8988T (cell line): Measurements from ENCODE around the gene NFU1.
"Not testable (repeated sequence)": the region's sequence is repeated elsewhere in the genome, so short reads cannot be mapped to it uniquely, and the experiment has no call there.

Experiments used
- DNase-seq: peaks from one replicate; pipeline ENCODE4 v3.0.0; 2011

Gene NFU1

GRCh38 chr2:69386360-69386759 lies 50.9 kb downstream of the NFU1 start:
- no peak for DNase-seq

- no peak for DNase-seq
Observed at GRCh38 chr2:69385443-69386151, 51.6 kb downstream of the NFU1 start.

DNA sequence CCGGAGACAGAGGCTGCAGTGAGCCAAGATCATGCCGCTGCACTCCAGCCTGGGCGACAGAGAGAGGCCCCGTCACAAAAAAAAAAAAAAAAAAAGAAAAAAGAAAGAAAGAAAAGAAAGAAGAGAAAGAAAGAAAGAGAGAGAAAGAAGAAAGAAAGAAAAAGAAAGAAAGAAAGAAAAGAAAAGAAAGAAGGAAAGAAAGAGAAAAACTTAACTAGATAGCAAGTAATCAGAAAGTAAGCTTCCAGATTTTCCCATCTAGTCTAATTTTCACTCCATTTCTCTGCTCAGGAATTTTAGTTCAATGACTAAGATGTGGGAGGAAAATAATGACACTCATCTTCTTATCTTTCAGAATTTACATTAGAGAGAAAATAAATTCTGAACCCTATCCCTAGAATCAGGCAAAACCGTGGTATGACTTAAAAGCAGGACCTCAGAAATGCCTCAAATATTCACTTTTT lies 52.6 kb downstream of the NFU1 start:
- DNase-seq: no peak

- no peak for DNase-seq
Observed at GRCh38 chr2:69383176-69383812, 53.9 kb downstream of the NFU1 start.

DNA sequence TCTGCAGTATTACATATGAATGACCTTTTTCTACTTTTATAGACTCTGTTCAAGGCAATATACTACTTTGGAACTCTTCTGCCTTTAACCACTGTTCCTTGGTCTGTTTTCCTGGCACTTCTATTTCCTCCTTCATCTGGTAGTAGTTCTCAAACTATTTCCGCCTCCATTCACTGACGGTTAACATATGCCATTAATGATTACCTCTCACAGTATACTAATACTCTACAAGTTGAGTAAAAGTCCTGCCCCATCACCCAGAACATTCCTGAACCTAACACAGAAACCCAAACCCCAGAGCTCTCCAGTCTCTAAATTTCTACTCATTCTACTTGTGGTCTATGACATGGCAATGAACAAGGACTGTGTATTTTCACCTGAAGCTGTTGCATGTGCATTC lies 54.7 kb downstream of the NFU1 start:
- DNase-seq: no peak

GRCh38 chr2:69381337-69381737 lies 55.9 kb downstream of the NFU1 start:
- no peak for DNase-seq

DNA sequence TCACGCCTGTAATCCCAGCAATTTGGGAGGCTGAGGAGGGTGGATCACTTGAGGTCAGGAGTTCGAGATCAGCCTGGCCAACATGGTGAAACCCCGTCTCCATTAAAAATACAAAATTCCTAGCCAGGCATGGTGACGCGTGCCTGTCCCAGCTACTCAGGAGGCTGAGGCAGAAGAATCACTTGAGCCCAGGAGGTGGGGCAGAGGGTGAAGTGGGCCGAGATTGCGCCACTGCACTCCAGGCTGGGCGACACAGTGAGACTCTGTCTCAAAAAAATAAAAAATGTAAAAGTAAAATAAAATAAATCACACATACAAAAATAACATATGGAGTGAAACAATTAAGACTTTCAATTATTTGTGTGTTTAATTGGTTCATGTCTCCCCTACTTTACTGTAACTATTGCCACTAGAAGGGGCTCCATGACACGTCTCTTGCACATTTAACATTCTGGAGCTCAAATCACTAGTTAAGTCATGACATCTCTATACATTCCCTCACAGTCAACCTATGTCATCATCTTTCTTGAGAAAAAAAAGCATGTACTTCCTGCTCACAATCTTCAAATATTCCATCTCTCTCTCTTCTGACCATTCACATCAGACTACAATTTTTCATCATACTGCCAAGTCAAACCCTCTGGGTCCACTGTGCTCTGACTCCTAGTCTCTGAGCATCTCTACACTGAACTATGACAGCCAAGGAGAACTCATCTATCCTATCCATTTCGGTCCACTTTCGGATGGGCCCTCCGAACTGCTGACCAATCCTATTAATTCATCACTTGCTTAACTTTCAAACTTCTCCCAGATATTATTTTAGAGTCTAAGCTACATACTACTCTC lies 56.9 kb downstream of the NFU1 start:
- DNase-seq: no peak

DNA sequence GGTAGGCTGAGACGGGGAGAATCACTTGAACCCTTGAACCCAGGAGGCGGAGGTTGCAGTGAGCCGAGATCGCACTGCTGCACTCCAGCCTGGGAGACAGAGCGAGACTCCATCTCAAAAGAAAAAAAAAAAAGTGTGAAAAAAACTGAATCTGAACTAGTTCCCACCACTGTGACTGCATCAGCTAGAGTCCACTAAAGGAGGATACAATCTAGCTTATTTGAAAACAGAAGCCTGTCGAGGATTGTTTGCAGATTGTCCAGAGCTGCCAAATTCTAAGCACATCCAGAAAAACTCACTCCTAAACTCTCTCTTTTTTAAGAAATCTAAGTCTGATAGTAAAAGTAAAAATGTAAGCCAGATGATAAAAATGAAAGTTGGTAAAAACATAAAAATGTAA lies 60.8 kb downstream of the NFU1 start:
- no peak for DNase-seq

DNA sequence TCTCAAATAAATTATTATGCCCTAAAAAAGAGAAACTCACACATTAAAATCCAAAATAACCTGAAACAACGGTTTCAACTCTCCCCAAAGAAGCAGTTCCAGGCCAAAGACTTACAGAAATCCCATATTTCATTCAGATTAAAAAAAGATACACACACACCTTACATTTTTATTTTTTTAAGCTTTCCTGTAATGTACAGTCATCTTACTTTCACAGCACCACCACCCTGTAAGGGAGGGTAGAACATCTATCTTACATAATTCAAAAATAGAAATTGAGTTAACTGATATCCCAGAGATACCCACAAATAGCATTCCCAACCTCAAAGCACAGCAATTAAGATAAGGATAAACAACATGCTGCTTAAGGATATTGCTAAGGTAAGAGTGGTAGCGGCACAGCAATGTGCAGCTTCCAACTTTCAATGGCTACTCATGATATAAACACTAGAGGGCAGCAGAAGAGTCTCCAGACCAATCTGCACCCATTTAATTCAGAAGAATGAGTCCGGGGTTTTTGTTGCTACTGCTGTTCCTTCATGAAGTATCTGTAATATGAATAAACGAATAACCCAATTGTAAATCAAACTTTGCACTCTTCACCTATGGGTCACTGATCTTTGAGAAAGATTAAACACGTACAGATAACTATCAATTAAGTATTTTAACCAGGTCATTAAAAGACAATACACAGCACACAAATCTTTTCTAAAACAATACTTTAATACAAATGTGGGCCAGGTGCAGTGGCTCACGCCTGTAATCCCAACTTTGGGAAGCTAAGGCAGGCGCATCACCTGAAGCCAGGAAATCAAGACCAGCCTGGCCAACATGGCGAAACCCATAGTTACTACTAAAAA lies 61.5 kb downstream of the NFU1 start:
- no peak for DNase-seq

- no peak for DNase-seq
Observed at GRCh38 chr2:69372767-69373166, 64.5 kb downstream of the NFU1 start.

DNA sequence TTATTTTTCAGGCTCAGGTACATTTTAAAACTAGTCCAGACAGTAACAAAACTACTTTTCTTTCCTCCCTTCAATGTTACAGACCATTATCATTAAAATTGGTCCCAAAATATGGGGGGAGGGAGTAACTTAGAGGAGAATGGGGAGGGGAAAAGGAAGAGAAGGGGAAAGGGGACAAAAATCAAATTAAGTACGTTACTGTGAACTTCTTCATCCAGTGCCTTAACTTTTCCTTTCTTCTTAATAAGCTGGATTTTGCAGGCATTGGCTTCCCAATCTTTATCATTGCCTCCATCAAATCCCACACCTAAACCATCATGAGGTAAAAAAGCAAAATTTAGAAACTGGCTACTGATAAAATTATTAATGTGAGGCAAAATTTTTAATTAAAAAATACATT lies 67.4 kb downstream of the NFU1 start:
- no peak for DNase-seq

- DNase-seq: no peak
Observed at GRCh38 chr2:69368588-69368987, 68.6 kb downstream of the NFU1 start.

DNA sequence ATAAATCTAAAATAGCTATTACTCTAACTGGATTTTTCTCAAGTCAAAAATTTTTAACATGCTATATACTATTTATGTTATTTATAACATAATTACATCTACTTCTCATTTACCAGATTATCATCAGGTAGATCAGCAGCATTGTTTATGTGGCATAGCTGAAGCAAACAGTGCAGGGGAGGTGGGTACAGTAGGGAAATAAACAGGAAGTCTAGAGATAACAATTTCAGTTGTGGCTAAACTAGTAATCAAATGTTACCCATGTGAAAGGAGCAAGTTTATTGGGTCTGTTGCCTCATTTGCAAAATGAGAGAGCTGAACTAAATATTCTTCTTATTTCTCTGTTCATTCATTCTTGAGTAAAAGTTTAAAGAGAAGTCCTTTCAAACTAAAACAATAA lies 77.9 kb downstream of the NFU1 start:
- DNase-seq: no peak

DNA sequence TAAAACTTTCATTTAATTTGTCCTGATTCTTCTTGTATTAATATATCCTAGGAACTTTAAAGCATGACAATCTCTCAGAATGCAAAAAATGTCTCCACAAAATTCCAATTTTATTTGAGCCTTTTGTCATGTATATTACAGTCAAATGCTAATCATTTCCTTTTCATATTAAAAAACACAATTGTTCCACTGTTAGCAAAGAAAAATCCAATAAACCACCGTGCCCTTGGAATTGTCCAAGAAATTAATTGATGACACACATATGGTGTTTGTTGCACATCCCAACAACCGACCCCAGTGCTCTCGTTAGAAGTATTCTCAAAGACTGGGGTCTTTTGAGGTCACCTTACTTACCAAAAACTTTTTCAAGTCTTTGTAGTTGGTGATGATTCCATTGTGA lies 78.3 kb downstream of the NFU1 start:
- no peak for DNase-seq

- no peak for DNase-seq
Observed at GRCh38 chr2:69356471-69356870, 80.8 kb downstream of the NFU1 start.

DNA sequence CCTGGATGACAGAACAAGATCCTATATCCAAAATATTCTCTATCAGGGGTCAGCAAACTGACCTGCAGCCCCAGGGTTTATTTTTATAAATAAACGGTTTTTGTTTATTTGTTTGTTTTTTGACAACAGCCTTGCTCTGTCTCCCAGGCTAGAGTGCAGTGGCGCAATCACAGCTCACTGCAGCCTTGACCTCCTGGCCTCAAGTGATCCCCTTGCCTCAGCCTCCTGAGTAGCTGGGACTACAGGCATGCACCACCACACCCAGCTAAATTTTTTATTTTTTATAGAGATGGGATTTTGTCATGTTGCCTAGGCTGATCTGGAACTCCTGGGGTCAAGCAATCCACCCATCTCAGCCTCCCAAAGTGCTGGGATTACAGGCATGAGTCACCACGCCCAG lies 82.3 kb downstream of the NFU1 start:
- DNase-seq: not testable (repeated sequence)

GRCh38 chr2:69353360-69353759 lies 83.9 kb downstream of the NFU1 start:
- DNase-seq: no peak

DNA sequence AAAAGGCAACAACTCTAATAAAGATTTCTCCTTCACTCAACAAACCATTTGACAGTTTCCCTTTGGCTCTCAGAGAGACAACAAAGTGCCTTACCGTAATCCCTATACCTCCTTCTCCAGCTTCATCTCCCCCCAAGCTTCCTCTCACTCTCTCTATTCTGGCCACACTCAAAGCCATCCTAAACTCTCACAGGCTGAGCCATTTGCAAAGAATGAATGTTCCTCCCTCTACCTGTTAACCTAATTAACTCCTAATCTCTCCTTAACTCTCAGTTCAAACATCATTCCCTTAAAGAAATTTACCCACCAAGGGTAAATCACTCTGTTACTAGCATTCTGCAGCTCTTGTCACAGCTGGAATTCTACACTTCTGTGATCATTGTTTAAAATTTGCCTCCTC lies 88.5 kb downstream of the NFU1 start:
- DNase-seq: no peak
